GM20000 (cell line): ENCODE results near the gene ITGA3.

Source experiments
- DNase-seq: peaks from one replicate; pipeline ENCODE4 v3.0.0; 2012; ENCODE audit warnings: low spot score
- CTCF ChIP-seq: IDR thresholded peaks from 2 replicates; pipeline ENCODE4 v1.5.1; 2012; ENCODE audit warnings: mild to moderate bottlenecking, control low read depth; ENCODE audit errors: extremely low read depth, missing control alignments

ITGA3 gene

DNA sequence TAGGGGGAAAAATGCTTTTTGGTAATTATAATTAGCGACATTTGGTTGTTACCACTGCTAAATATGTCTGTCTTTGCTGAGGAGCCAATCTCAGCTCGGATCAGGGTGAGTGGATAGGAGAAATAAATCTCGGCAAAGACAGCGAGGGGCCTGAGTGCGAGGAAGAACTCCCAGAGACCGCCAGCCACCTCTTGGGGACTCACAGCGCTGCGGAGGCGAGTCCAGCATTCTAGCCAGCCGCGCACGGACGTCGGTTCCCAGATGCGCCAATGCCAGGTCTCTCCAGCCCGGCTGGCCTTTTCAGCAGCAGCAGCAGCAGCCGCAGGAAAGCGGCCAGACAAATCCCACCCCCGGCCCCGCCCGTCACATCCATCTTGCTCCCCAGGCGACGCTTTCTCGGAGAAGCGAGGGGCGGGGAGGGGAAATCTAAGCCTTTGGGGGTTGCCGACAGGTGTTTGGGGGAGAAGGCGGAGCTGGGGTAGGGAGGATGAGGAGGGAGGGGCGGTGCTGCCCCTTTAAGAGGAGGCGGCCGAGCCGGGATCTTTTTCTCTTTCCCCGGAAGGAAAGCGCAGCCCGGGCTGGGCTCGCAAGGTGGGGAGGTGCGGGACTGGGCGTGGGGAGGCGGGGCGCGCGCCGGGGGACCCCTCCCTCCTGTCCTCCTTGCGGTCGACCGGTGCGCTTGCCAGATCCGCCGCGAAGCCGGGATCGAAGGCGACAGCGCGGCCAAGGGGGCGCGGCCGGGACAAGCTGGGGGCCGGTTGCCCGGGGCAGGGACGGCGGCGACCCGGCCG, at the start of gene ITGA3:
ITGA3 (plus strand) TSS at position 685 of the 791 bp plus-strand sequence. CDS start 330 bp downstream, outside the sequence.
- no peak for TF ChIP-seq CTCF
- DNase-seq, result peak; percentile 75

DNA sequence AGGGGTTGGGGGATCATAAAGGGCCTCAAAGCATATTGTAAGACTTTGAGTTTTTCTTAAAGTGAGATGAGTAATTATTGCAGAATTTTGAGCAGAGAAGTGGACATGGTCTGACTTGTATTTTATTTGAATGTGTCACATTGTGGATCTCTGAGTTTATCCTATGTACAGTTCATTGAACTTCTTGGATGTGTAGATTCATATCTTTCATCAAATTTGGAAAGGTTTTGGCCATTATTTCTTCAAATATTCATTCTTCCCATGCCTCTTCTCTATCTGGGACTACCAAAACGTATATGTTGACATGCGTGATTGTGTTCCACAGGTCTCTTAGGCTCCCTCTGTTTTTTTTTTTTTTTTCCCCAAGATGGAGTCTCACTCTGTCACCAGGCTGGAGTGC, 46.6 kb upstream of the ITGA3 start:
- TF ChIP-seq CTCF, result no peak
- no peak for DNase-seq

GRCh38 chr17:50013079-50013478, 42.8 kb upstream of the ITGA3 start:
- TF ChIP-seq CTCF, result no peak
- DNase-seq, result no peak

DNA sequence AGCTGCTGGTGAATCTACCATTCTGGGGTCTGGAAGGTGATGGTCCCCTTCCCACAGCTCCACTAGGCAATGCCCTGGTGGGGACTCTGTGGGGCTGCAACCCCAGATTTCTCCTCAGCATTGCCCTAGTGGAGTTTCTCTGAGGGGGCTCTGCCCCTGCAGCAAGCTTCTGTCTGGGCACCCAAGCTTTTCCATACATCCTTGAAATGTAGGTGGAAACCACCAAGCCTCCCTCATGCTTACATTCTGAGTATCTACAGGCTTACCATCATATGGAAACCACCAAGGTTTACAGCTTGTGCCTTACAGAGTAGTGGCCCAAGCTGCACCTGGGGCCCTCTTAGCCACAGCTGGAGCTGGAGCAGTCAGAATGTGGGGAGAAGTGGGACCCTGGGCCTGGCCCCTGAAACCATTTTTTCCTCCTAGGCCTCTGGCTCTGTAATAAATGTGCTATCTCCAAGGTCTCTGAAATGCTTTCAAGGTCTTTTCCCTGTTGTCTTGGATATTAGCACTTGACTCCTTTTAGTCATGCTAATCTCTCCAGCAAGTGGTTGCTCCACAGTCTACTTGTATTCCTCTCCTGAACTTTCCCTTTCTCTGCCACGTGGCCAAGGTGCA, 41.3 kb upstream of the ITGA3 start:
- no peak for DNase-seq
- TF ChIP-seq CTCF, result no peak

GRCh38 chr17:50015146-50015545, 40.8 kb upstream of the ITGA3 start:
- DNase-seq, result no peak
- no peak for TF ChIP-seq CTCF

- TF ChIP-seq CTCF, result no peak
- DNase-seq, result no peak
These were observed 37.0 kb upstream of the ITGA3 start for GRCh38 chr17:50018909-50019308.

- no peak for DNase-seq
- no peak for TF ChIP-seq CTCF
These were observed 34.9 kb upstream of the ITGA3 start for GRCh38 chr17:50020841-50021599.
